BLaER1 treated with 17β-estradiol and CSF1 and Interleukin-3, amounts not matched to agents 10 nM and 100 nM (cell line): ENCODE data around the gene FAM3D.

ENCODE experiments used
- H3K27ac ChIP-seq, 11 experiments: shearing (Covaris generic); formaldehyde crosslinking; 2 replicates each; pipeline ENCODE4 v1.8.1; 2022
- H3K27me3 ChIP-seq, 11 experiments: shearing (Covaris generic); formaldehyde crosslinking; 2 replicates each; pipeline ENCODE4 v1.8.1; 2022
- H3K36me3 ChIP-seq, 11 experiments: shearing (Covaris generic); formaldehyde crosslinking; 2 replicates each; pipeline ENCODE4 v1.8.1; 2022
- H3K4me1 ChIP-seq, 10 experiments: shearing (Covaris generic); formaldehyde crosslinking; 2 replicates each; pipeline ENCODE4 v1.8.1; 2022
- H3K4me2 ChIP-seq, 11 experiments: shearing (Covaris generic); formaldehyde crosslinking; 2 replicates each; pipeline ENCODE4 v1.8.1; 2022
- H3K4me3 ChIP-seq, 10 experiments: shearing (Covaris generic); formaldehyde crosslinking; 2 replicates each; pipeline ENCODE4 v1.8.1; 2022
- H3K9ac ChIP-seq, 11 experiments: shearing (Covaris generic); formaldehyde crosslinking; 2 replicates each; pipeline ENCODE4 v1.8.1; 2022
- H3K9me3 ChIP-seq, 11 experiments: shearing (Covaris generic); formaldehyde crosslinking; replicated peaks in 1 of 11; 2 replicates each; pipeline ENCODE4 v1.8.1; 2022
- H4K20me1 ChIP-seq, 11 experiments: shearing (Covaris generic); formaldehyde crosslinking; 2 replicates each; pipeline ENCODE4 v1.8.1; 2022
- Cebpa-rat ChIP-seq, 11 experiments: shearing (Covaris generic); IDR thresholded peaks; 2 replicates each; pipeline ENCODE4 v1.8.1; 2022

FAM3D gene

GRCh38 chr3:58660998-58661397, 5.6 kb downstream of the FAM3D start:
- Histone ChIP-seq H3K4me3 (no peak overlapping the region), H3K9me3 (peaks cover 0 to 13% (median under 1%) of the 10 kb centered on the region in 11 experiments; a peak in 5 of 22 replicates), H3K9ac (no peak overlapping the region), H4K20me1 (no peaks in the 10 kb centered on the region), H3K4me1 (peaks cover 0 to 55% (median 37%) of the 10 kb centered on the region in 10 experiments; a peak in 15 of 20 replicates), H3K27me3 (no peaks in the 10 kb centered on the region), H3K36me3 (no peaks in the 10 kb centered on the region), H3K27ac (no peak overlapping the region), H3K4me2 (peak overlapping the region in 6 of 11 experiments; percentile 51 to 75 (median 66); a peak in 11 of 22 replicates)
- no peak for TF ChIP-seq Cebpa-rat (IDR thresholded peaks at IDR 0.05)

- Histone ChIP-seq H3K9ac (no peak overlapping the region), H3K27me3 (no peaks in the 10 kb centered on the region), H3K4me2 (no peak overlapping the region), H3K36me3 (no peaks in the 10 kb centered on the region), H3K9me3 (peaks cover 0 to 13% (median 0%) of the 10 kb centered on the region in 11 experiments; a peak in 4 of 22 replicates), H3K4me1 (peaks cover 0 to 43% (median 23%) of the 10 kb centered on the region in 10 experiments; a peak in 14 of 20 replicates), H4K20me1 (no peaks in the 10 kb centered on the region), H3K27ac (no peak overlapping the region), H3K4me3 (no peak overlapping the region)
- TF ChIP-seq Cebpa-rat (IDR thresholded peaks at IDR 0.05) = no peak
Measured at GRCh38 chr3:58659051-58659675, 7.4 kb downstream of the FAM3D start.

- Histone ChIP-seq H3K4me2 (no peak overlapping the region), H3K27me3 (no peaks in the 10 kb centered on the region), H3K9ac (no peak overlapping the region), H4K20me1 (no peaks in the 10 kb centered on the region), H3K9me3 (peaks cover 0 to 13% (median 0%) of the 10 kb centered on the region in 11 experiments; a peak in 4 of 22 replicates), H3K27ac (no peak overlapping the region), H3K4me3 (no peak overlapping the region), H3K36me3 (no peaks in the 10 kb centered on the region), H3K4me1 (peaks cover 0 to 41% (median 20%) of the 10 kb centered on the region in 10 experiments; a peak in 14 of 20 replicates)
- TF ChIP-seq Cebpa-rat (IDR thresholded peaks at IDR 0.05) = no peak
Measured at GRCh38 chr3:58658508-58658907, 8.1 kb downstream of the FAM3D start.

GRCh38 chr3:58657571-58658141, 8.9 kb downstream of the FAM3D start:
- Histone ChIP-seq H3K27ac (no peak overlapping the region), H3K9ac (no peak overlapping the region), H3K4me3 (no peak overlapping the region), H3K27me3 (no peaks in the 10 kb centered on the region), H3K9me3 (peaks cover 0 to 13% (median 0%) of the 10 kb centered on the region in 11 experiments; a peak in 4 of 22 replicates), H3K36me3 (no peaks in the 10 kb centered on the region), H3K4me1 (peaks cover 0 to 34% (median 16%) of the 10 kb centered on the region in 10 experiments; a peak in 14 of 20 replicates), H3K4me2 (no peak overlapping the region), H4K20me1 (no peaks in the 10 kb centered on the region)
- TF ChIP-seq Cebpa-rat (IDR thresholded peaks at IDR 0.05) = no peak

GRCh38 chr3:58657036-58657520, 9.5 kb downstream of the FAM3D start:
- Histone ChIP-seq H3K36me3 (no peaks in the 10 kb centered on the region), H3K27me3 (no peaks in the 10 kb centered on the region), H4K20me1 (no peaks in the 10 kb centered on the region), H3K27ac (no peak overlapping the region), H3K9me3 (peaks cover 0 to 13% (median 0%) of the 10 kb centered on the region in 11 experiments; a peak in 4 of 22 replicates), H3K4me1 (peaks cover 0 to 31% (median 11%) of the 10 kb centered on the region in 10 experiments; a peak in 14 of 20 replicates), H3K4me2 (no peak overlapping the region; a peak in 1 of 22 replicates), H3K9ac (no peak overlapping the region), H3K4me3 (no peak overlapping the region)
- no peak for TF ChIP-seq Cebpa-rat (IDR thresholded peaks at IDR 0.05)

GRCh38 chr3:58656631-58657030, 9.9 kb downstream of the FAM3D start:
- Histone ChIP-seq H3K9ac (no peak overlapping the region), H3K36me3 (no peaks in the 10 kb centered on the region), H3K27me3 (no peaks in the 10 kb centered on the region), H3K4me1 (peaks cover 0 to 31% (median 8%) of the 10 kb centered on the region in 10 experiments; a peak in 14 of 20 replicates), H3K4me3 (no peak overlapping the region), H4K20me1 (no peaks in the 10 kb centered on the region), H3K9me3 (peaks cover 0 to 13% (median 0%) of the 10 kb centered on the region in 11 experiments; a peak in 4 of 22 replicates), H3K4me2 (no peak overlapping the region; a peak in 1 of 22 replicates), H3K27ac (no peak overlapping the region)
- no peak for TF ChIP-seq Cebpa-rat (IDR thresholded peaks at IDR 0.05)

- Histone ChIP-seq H3K27ac (no peak overlapping the region), H3K4me1 (peaks cover 0 to 36% (median 17%) of the 10 kb centered on the region in 10 experiments; a peak in 18 of 20 replicates), H3K36me3 (no peaks in the 10 kb centered on the region), H3K4me2 (no peak overlapping the region; a peak in 1 of 22 replicates), H3K4me3 (no peak overlapping the region), H4K20me1 (no peaks in the 10 kb centered on the region), H3K9ac (no peak overlapping the region), H3K27me3 (no peaks in the 10 kb centered on the region), H3K9me3 (peaks cover 0 to 18% (median 5%) of the 10 kb centered on the region in 11 experiments; a peak in 6 of 22 replicates)
- TF ChIP-seq Cebpa-rat (IDR thresholded peaks at IDR 0.05) = no peak
Measured at GRCh38 chr3:58654466-58654865, 12.1 kb downstream of the FAM3D start.

- Histone ChIP-seq H3K27me3 (no peaks in the 10 kb centered on the region), H3K9me3 (peaks cover 0 to 25% (median 12%) of the 10 kb centered on the region in 11 experiments; a peak in 14 of 22 replicates), H3K4me2 (no peak overlapping the region), H3K36me3 (no peaks in the 10 kb centered on the region; a peak in 1 of 22 replicates), H3K9ac (no peak overlapping the region), H4K20me1 (no peaks in the 10 kb centered on the region), H3K4me1 (peaks cover 2 to 47% (median 31%) of the 10 kb centered on the region in 10 experiments), H3K4me3 (no peak overlapping the region), H3K27ac (no peak overlapping the region)
- no peak for TF ChIP-seq Cebpa-rat (IDR thresholded peaks at IDR 0.05)
Measured at GRCh38 chr3:58652624-58653023, 13.9 kb downstream of the FAM3D start.

GRCh38 chr3:58651276-58651675, 15.3 kb downstream of the FAM3D start:
- no peak overlapping the region for H3K9ac ChIP-seq
- H3K4me3 ChIP-seq = no peak overlapping the region
- H3K4me1 ChIP-seq = peaks cover 12 to 61% (median 44%) of the 10 kb centered on the region in 10 experiments
- no peak for TF ChIP-seq Cebpa-rat (IDR thresholded peaks at IDR 0.05)
- no peaks in the 10 kb centered on the region for H4K20me1 ChIP-seq
- no peak overlapping the region for H3K27ac ChIP-seq
- H3K36me3 ChIP-seq = no peaks in the 10 kb centered on the region; a peak in 1 of 22 replicates
- peak overlapping the region in 8 of 11 experiments; percentile 15 to 54 (median 38); a peak in 14 of 22 replicates for H3K4me2 ChIP-seq
- H3K27me3 ChIP-seq = no peaks in the 10 kb centered on the region
- H3K9me3 ChIP-seq = peaks cover 0 to 25% (median 12%) of the 10 kb centered on the region in 11 experiments; a peak in 14 of 22 replicates
